Stimulated activated naive CD8-positive, alpha-beta T cell treated with anti-CD3 and anti-CD28 coated beads, Interleukin-15, Interleukin-2, amounts not matched to agents 100 ng/mL and 50 ng/mL, for 24 hours (primary cell): Measurements from ENCODE around the gene MESP2.

Experiments
- H3K27ac Mint-ChIP-seq: one replicate; pipeline ENCODE4 v1.8.0; 2021; ENCODE audit warnings: mild to moderate bottlenecking, mixed read lengths
- H3K27me3 Mint-ChIP-seq: one replicate; pipeline ENCODE4 v1.8.0; 2021; ENCODE audit warnings: mixed read lengths
- H3K36me3 Mint-ChIP-seq: one replicate; pipeline ENCODE4 v1.8.0; 2021; ENCODE audit warnings: low read depth, mixed read lengths
- H3K4me1 Mint-ChIP-seq: one replicate; pipeline ENCODE4 v1.8.0; 2021; ENCODE audit warnings: low read depth, mixed read lengths
- H3K4me3 Mint-ChIP-seq: one replicate; pipeline ENCODE4 v1.8.0; 2021; ENCODE audit warnings: mild to moderate bottlenecking, mixed read lengths
- H3K9me3 Mint-ChIP-seq: one replicate; pipeline ENCODE4 v1.8.0; 2021; ENCODE audit warnings: mixed read lengths

MESP2 gene

GRCh38 chr15:89749951-89750559 lies 26.1 kb upstream of the MESP2 start:
- Mint-ChIP-seq H3K4me3 (peak overlapping the region; percentile 81), H3K27ac (peak overlapping the region; percentile 31), H3K27me3 (peaks cover 12% of the 10 kb centered on the region)

GRCh38 chr15:89750560-89751542 lies 25.3 kb upstream of the MESP2 start, which contains the start of gene MESP1:
Gene MESP1 (minus strand): TSS chr15:89751249. CDS start chr15:89751231, 18 bp downstream.
- Mint-ChIP-seq H3K4me3 (peak within 1 kb of the TSS; percentile 81), H3K36me3 (no peaks in the 10 kb centered on the region), H3K27ac (peak within 1 kb of the TSS; percentile 31), H3K27me3 (peaks cover 12% of the 10 kb centered on the region), H3K4me1 (peaks cover 7% of the 10 kb centered on the region), H3K9me3 (no peaks in the 10 kb centered on the region)

More at GRCh38 chr15:89749951-89750559, 26.1 kb upstream of the MESP2 start:
- no peaks in the 10 kb centered on the region for H3K36me3 Mint-ChIP-seq
- no peaks in the 10 kb centered on the region for H3K9me3 Mint-ChIP-seq
- peaks cover 7% of the 10 kb centered on the region for H3K4me1 Mint-ChIP-seq

GRCh38 chr15:89751748-89752147 lies 24.4 kb upstream of the MESP2 start:
- Mint-ChIP-seq H3K4me3 (peak overlapping the region; percentile 30), H3K27me3 (peaks cover 12% of the 10 kb centered on the region), H3K27ac (no peak overlapping the region), H3K36me3 (no peaks in the 10 kb centered on the region), H3K9me3 (no peaks in the 10 kb centered on the region), H3K4me1 (peaks cover 7% of the 10 kb centered on the region)

- no peaks in the 10 kb centered on the region for H3K36me3 Mint-ChIP-seq
- no peaks in the 10 kb centered on the region for H3K9me3 Mint-ChIP-seq
- H3K4me3 Mint-ChIP-seq = no peak overlapping the region
- peaks cover 12% of the 10 kb centered on the region for H3K27me3 Mint-ChIP-seq
- H3K27ac Mint-ChIP-seq = no peak overlapping the region
- peaks cover 7% of the 10 kb centered on the region for H3K4me1 Mint-ChIP-seq
Observed at GRCh38 chr15:89753855-89754254, 22.3 kb upstream of the MESP2 start.

DNA sequence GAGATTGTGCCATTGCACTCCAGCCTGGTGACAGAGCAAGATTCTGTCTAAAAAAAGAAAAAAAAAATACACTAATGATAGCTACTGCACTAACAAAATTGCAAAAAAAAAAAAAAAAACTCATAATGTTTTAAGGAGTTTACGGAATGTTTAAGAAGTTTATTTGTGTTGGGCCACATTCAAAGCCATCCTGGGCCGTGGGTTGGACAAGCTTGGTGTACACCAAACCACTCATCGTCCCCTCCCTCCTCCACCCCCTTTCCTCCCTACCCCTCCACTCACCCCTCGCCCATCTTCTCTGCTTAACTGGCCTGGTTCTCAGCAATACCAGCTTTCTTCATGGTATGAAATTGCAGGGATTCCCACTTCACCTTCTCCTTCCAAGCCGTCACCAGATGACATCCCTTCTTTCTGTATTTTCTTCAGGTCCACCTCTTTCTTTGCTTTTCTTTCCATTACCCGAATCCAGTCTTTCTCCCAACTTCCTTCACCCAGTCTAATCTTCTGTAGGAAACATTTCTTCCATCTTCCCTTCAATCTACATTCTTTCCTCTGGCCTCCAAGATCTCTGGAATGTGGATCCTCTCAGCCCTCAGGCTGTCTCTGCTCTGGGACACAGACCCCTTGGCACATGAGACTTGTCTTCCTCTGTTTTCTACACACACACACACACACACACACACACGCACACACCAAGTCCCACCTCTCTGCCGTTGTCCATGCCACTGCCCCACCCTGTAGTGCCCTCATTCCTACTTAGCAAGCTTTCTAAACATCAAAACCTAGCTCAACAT lies 21.6 kb upstream of the MESP2 start:
- Mint-ChIP-seq H3K4me3 (no peak overlapping the region), H3K36me3 (no peaks in the 10 kb centered on the region), H3K9me3 (no peaks in the 10 kb centered on the region), H3K27me3 (peaks cover 10% of the 10 kb centered on the region), H3K27ac (no peak overlapping the region), H3K4me1 (peaks cover 5% of the 10 kb centered on the region)

- Mint-ChIP-seq H3K36me3 (no peaks in the 10 kb centered on the region), H3K4me1 (no peaks in the 10 kb centered on the region), H3K27ac (no peak overlapping the region), H3K4me3 (no peak overlapping the region), H3K27me3 (peaks cover 13% of the 10 kb centered on the region), H3K9me3 (no peaks in the 10 kb centered on the region)
Observed at GRCh38 chr15:89755701-89756100, 20.4 kb upstream of the MESP2 start.

DNA sequence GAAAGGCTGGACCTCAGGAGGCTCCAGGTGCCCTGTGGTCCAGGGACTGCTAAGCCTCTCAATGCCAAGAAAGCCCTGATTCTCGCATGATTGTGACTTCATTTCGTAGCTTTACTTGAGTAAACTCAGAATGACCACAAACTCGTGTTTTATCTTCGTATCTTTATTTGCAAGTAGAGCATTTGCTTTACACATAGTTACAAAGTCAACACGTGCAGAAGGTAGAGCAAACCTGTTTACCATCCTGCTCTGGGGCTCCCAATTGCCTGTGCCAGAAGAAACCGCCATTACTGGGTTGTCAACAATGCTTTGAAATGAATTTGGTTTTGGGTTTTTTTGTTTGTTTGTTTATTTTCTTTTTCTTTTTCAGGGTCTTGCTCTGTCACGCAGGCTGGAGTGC lies 19.2 kb upstream of the MESP2 start:
- Mint-ChIP-seq H3K4me1 (no peaks in the 10 kb centered on the region), H3K36me3 (no peaks in the 10 kb centered on the region), H3K9me3 (no peaks in the 10 kb centered on the region), H3K4me3 (no peak overlapping the region), H3K27me3 (peaks cover 13% of the 10 kb centered on the region), H3K27ac (no peak overlapping the region)

DNA sequence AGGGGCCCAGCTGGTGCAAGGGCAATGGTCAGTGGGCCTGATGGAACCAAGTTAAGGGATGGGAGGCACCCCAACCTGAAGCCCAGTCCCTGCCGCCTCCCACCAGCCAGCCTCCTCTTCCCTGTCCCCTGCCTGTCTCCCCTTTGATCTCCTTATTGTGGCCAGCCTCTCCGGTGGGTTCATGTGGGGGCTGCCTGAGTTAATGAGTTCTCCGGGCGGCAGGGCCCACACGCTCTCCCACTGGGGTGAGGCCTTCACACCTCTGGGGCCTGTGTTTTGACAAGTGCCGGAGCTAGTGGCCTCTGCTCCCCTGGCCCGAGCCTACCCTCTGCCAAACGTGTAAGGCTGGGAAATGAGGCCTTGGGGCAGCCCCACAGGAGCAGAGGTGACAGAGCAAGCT lies 17.8 kb upstream of the MESP2 start:
- Mint-ChIP-seq H3K4me3 (no peak overlapping the region), H3K9me3 (no peaks in the 10 kb centered on the region), H3K27ac (no peak overlapping the region), H3K4me1 (no peaks in the 10 kb centered on the region), H3K36me3 (no peaks in the 10 kb centered on the region), H3K27me3 (peaks cover 9% of the 10 kb centered on the region)

DNA sequence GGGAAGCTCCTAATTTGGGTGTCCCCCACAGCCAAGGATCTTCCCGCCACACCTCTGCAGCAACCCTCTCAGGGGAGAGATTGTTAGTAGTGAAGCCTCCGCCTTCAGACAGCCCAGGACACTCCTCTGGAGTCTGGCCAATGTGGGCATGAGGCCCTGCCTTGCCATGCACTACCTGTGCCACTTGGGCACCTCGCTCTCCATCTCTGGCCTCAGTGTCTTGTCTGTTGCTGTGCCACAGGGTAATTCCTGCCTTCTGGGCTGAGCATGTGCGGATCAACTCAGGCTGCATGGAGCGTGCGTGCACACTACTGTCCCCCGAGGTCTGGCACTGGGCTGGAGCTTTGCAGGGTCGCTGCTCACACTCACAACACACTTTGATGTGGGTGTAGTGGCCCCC lies 17.2 kb upstream of the MESP2 start:
- Mint-ChIP-seq H3K9me3 (no peaks in the 10 kb centered on the region), H3K27ac (no peak overlapping the region), H3K27me3 (peaks cover 9% of the 10 kb centered on the region), H3K4me3 (no peak overlapping the region), H3K36me3 (no peaks in the 10 kb centered on the region), H3K4me1 (no peaks in the 10 kb centered on the region)

- no peaks in the 10 kb centered on the region for H3K9me3 Mint-ChIP-seq
- H3K27me3 Mint-ChIP-seq = peaks cover 5% of the 10 kb centered on the region
- H3K4me1 Mint-ChIP-seq = no peaks in the 10 kb centered on the region
- no peak overlapping the region for H3K27ac Mint-ChIP-seq
- H3K36me3 Mint-ChIP-seq = no peaks in the 10 kb centered on the region
- H3K4me3 Mint-ChIP-seq = no peak overlapping the region
Observed at GRCh38 chr15:89759835-89760234, 16.3 kb upstream of the MESP2 start.

GRCh38 chr15:89760303-89761008 lies 15.7 kb upstream of the MESP2 start:
- H3K36me3 Mint-ChIP-seq = no peaks in the 10 kb centered on the region
- H3K4me1 Mint-ChIP-seq = no peaks in the 10 kb centered on the region
- H3K4me3 Mint-ChIP-seq = no peak overlapping the region
- no peaks in the 10 kb centered on the region for H3K9me3 Mint-ChIP-seq
- H3K27me3 Mint-ChIP-seq = peaks cover 4% of the 10 kb centered on the region
- H3K27ac Mint-ChIP-seq = no peak overlapping the region

- no peaks in the 10 kb centered on the region for H3K4me1 Mint-ChIP-seq
- H3K4me3 Mint-ChIP-seq = no peak overlapping the region
- no peak overlapping the region for H3K27ac Mint-ChIP-seq
- no peaks in the 10 kb centered on the region for H3K9me3 Mint-ChIP-seq
- H3K36me3 Mint-ChIP-seq = no peaks in the 10 kb centered on the region
- H3K27me3 Mint-ChIP-seq = peaks cover 4% of the 10 kb centered on the region
Observed at GRCh38 chr15:89761009-89761831, 14.9 kb upstream of the MESP2 start.

DNA sequence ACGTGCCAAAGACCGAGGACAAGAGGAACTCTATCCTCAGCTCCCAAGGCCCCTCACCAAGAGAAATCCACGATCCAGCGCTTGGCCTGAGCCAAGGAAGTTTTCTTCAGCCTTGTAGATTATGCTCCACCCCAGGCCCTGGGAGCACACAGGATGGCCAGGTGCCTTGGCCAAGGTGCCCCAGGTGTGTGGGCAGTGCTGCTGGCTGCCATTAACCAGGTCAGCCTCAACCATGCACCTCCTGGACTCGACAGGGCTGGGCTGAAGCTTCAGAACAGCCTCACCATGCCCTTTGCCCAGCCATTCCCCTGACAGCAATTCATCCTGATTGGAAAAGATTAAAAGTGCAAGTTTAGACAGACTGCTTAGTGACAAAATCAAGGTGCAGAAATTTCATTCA lies 14.2 kb upstream of the MESP2 start:
- no peaks in the 10 kb centered on the region for H3K4me1 Mint-ChIP-seq
- H3K4me3 Mint-ChIP-seq = no peak overlapping the region
- peaks cover 4% of the 10 kb centered on the region for H3K27me3 Mint-ChIP-seq
- H3K36me3 Mint-ChIP-seq = no peaks in the 10 kb centered on the region
- H3K9me3 Mint-ChIP-seq = no peaks in the 10 kb centered on the region
- H3K27ac Mint-ChIP-seq = no peak overlapping the region

DNA sequence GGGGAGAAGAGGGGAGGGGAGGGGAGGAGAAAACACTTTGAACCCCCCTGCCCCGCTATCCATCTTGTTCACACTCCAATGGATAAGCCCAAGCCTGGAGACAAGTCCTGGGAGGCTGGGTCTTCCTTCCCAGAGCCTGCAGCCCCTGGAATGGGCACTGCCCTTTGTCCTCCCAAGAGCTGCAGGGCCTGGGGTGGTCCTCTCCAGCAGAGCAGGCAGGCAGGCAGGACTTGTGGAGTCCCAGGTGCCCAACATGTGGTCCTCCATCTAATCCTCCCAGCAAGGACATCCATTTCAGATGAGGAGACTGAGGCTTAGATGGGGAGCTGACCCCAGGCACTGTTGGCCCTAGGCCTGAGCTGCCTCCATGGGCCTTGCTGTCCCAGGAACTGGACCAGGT lies 10.4 kb upstream of the MESP2 start:
- Mint-ChIP-seq H3K4me3 (no peak overlapping the region), H3K27ac (no peak overlapping the region), H3K9me3 (no peaks in the 10 kb centered on the region), H3K4me1 (no peaks in the 10 kb centered on the region), H3K36me3 (no peaks in the 10 kb centered on the region), H3K27me3 (no peaks in the 10 kb centered on the region)
